ENCODE data around the gene CCDC110. TPM values are rescaled to one million over a fixed set of nuclear protein-coding genes. Genes with fewer than 3 reads are reported as not detected.

The CCDC110 gene
- total and polyA plus RNA-seq, 2 of the 13 experiments (the other 11 are each of a cell fraction or from before 2014, with no cell fraction given) = not detected

GRCh38 chr4:185426960-185427688, 44.4 kb downstream of the CCDC110 start:
- Histone ChIP-seq H3K36me3 (replicated peaks in 1 of 2; ENCODE audit: control insufficient read depth in 1 of 2, insufficient read depth in 2 of 2, low read length in 2 of 2) (no peaks in the 10 kb centered on the region), H2AFZ (ENCODE audit: low read length) (no peak overlapping the region), H3K79me2 (ENCODE audit: insufficient read depth, low read length) (peaks cover 18% of the 10 kb centered on the region), H3K4me3 (replicated peaks in 1 of 3; ENCODE audit: insufficient read depth in 1 of 3, low read depth in 2 of 3, low read length in 3 of 3) (no peak overlapping the region), H3K9me3 (ENCODE audit: low read length) (no peaks in the 10 kb centered on the region), H3K4me2 (ENCODE audit: low read depth, low read length) (no peak overlapping the region), H3K27ac (ENCODE audit: extremely low read length, insufficient read depth, low read length) (no peak overlapping the region), H3K9ac (ENCODE audit: insufficient read depth, low read depth, low read length) (no peak overlapping the region), H3K27me3 (ENCODE audit: control insufficient read depth in 1 of 2, insufficient read depth in 2 of 2, low read length in 2 of 2) (no peaks in the 10 kb centered on the region; a peak in 2 of 5 replicates), H4K20me1 (ENCODE audit: insufficient read depth, low read length) (no peaks in the 10 kb centered on the region), H3K4me1 (ENCODE audit: insufficient read depth, low read length) (peaks cover 30% of the 10 kb centered on the region)
- CTCF ChIA-PET (ENCODE audit: low intra/inter-chr PET ratio, low total read pairs) = no interaction called here
- BruUV-seq (replicated peaks) = no TSS peak
- DNase-seq (ENCODE audit: low spot score) = no peak
- in situ Hi-C loops (cut with HindIII; ENCODE audit: extremely low pct_ligation_motif_present, low pct_unique_long_range_greater_than_20kb) = no loop called here
- intact Hi-C loops (cut with micrococcal nuclease; ENCODE audit: unreplicated experiment) = no loop called here
- POLR2A ChIA-PET = interaction anchor here (3.6 kb wide), 1 partner anchor 31 kb away, joined by 30 read pairs; the partner anchor contains the start of genes ANKRD37 and LRP2BP
- FAIRE-seq = no peak
- WGBS (ENCODE audit: low lambda C conversion rate) = 81% methylated on average over 18 of the region's 22 CpGs
- ATAC-seq = no peak
- TF ChIP-seq ZNF34 (CRISPR knock-in tag; IDR thresholded peaks at IDR 0.05; ENCODE audit: borderline replicate concordance) = no peak
- TF ChIP-seq ARID3A (IDR thresholded peaks at IDR 0.05; ENCODE audit: low read depth, low read length) = no peak
- TF ChIP-seq ZNF343 (CRISPR knock-in tag; IDR thresholded peaks at IDR 0.05) = no peak
- no peak for TF ChIP-seq GABPA (IDR thresholded peaks at IDR 0.05; ENCODE audit: low read depth, low read length)
- no peak for TF ChIP-seq GABPA (CRISPR knock-in tag; IDR thresholded peaks at IDR 0.05; ENCODE audit: low read depth)
- TF ChIP-seq RFX1 (IDR thresholded peaks at IDR 0.05) = no peak
- no peak for TF ChIP-seq ZNF180 (CRISPR knock-in tag; IDR thresholded peaks at IDR 0.05; ENCODE audit: borderline replicate concordance, low read depth)
- TF ChIP-seq, protein P1, sequence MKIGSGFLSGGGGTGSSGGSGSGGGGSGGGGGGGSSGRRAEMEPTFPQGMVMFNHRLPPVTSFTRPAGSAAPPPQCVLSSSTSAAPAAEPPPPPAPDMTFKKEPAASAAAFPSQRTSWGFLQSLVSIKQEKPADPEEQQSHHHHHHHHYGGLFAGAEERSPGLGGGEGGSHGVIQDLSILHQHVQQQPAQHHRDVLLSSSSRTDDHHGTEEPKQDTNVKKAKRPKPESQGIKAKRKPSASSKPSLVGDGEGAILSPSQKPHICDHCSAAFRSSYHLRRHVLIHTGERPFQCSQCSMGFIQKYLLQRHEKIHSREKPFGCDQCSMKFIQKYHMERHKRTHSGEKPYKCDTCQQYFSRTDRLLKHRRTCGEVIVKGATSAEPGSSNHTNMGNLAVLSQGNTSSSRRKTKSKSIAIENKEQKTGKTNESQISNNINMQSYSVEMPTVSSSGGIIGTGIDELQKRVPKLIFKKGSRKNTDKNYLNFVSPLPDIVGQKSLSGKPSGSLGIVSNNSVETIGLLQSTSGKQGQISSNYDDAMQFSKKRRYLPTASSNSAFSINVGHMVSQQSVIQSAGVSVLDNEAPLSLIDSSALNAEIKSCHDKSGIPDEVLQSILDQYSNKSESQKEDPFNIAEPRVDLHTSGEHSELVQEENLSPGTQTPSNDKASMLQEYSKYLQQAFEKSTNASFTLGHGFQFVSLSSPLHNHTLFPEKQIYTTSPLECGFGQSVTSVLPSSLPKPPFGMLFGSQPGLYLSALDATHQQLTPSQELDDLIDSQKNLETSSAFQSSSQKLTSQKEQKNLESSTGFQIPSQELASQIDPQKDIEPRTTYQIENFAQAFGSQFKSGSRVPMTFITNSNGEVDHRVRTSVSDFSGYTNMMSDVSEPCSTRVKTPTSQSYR (CRISPR knock-in tag; IDR thresholded peaks at IDR 0.05; ENCODE audit: borderline replicate concordance) = no peak
- no peak for TF ChIP-seq ARNT2 (CRISPR knock-in tag; IDR thresholded peaks at IDR 0.05; ENCODE audit: low read depth)
- TF ChIP-seq TEF (CRISPR knock-in tag; IDR thresholded peaks at IDR 0.05) = no peak
- TF ChIP-seq RFXANK (CRISPR knock-in tag; IDR thresholded peaks at IDR 0.05) = no peak
- no peak for TF ChIP-seq ZNF20 (CRISPR knock-in tag; IDR thresholded peaks at IDR 0.05)
- TF ChIP-seq PLRG1 (conservative IDR thresholded peaks at IDR 0.05) = no peak
- no peak for TF ChIP-seq EED (CRISPR knock-in tag; IDR thresholded peaks at IDR 0.05)
- TF ChIP-seq ATF7 (IDR thresholded peaks at IDR 0.05) = no peak
- TF ChIP-seq ATF7 (CRISPR knock-in tag; IDR thresholded peaks at IDR 0.05) = no peak
- TF ChIP-seq PAF1 (CRISPR knock-in tag; IDR thresholded peaks at IDR 0.05) = no peak
- no peak for TF ChIP-seq HOXD1 (CRISPR knock-in tag; IDR thresholded peaks at IDR 0.05)
- TF ChIP-seq PRPF4 (IDR thresholded peaks at IDR 0.05; ENCODE audit: low read depth, low read length, poor library complexity, severe bottlenecking) = no peak
- no peak for TF ChIP-seq ZNF770 (CRISPR knock-in tag; IDR thresholded peaks at IDR 0.05)
